Stimulated activated CD4-positive, alpha-beta T cell treated with anti-CD3 and anti-CD28 coated beads, TNF-alpha, amount 100 ng/mL, for 48 hours (primary cell): ENCODE data around the gene GRAMD4.

ENCODE experiments used
- DNase-seq, 3 donors: peaks; one replicate each; pipeline ENCODE4 v3.0.0-alpha.2; 2020; ENCODE audit warnings: low read depth in 3 of 3

Gene GRAMD4

GRCh38 chr22:46688949-46689348 lies 68.8 kb downstream of the GRAMD4 start:
- no peak for DNase-seq

GRCh38 chr22:46690146-46690545 lies 70.0 kb downstream of the GRAMD4 start:
- DNase-seq = no peak

GRCh38 chr22:46691571-46691970 lies 71.4 kb downstream of the GRAMD4 start:
- DNase-seq = no peak

GRCh38 chr22:46693634-46694415 lies 73.6 kb downstream of the GRAMD4 start:
- DNase-seq = no peak

GRCh38 chr22:46694416-46695170 lies 74.4 kb downstream of the GRAMD4 start:
- no peak for DNase-seq

GRCh38 chr22:46695346-46696228 lies 75.4 kb downstream of the GRAMD4 start:
- no peak for DNase-seq

GRCh38 chr22:46696229-46696518 lies 76.0 kb downstream of the GRAMD4 start:
- no peak for DNase-seq

- DNase-seq = no peak
Measured at GRCh38 chr22:46696614-46697013, 76.4 kb downstream of the GRAMD4 start.

GRCh38 chr22:46697811-46698515 lies 77.8 kb downstream of the GRAMD4 start:
- no peak for DNase-seq

- no peak for DNase-seq
Measured at GRCh38 chr22:46699091-46699490, 78.9 kb downstream of the GRAMD4 start.

- no peak for DNase-seq
Measured at GRCh38 chr22:46701262-46701661, 81.1 kb downstream of the GRAMD4 start.

GRCh38 chr22:46703171-46703995 lies 83.2 kb downstream of the GRAMD4 start:
- no peak for DNase-seq

- no peak for DNase-seq
Measured at GRCh38 chr22:46703996-46704370, 83.8 kb downstream of the GRAMD4 start.

- DNase-seq = no peak
Measured at GRCh38 chr22:46706060-46706459, 85.9 kb downstream of the GRAMD4 start.

- no peak for DNase-seq
Measured at GRCh38 chr22:46707305-46707704, 87.1 kb downstream of the GRAMD4 start.

- DNase-seq = no peak
Measured at GRCh38 chr22:46707827-46708570, 87.8 kb downstream of the GRAMD4 start.

GRCh38 chr22:46708766-46709330 lies 88.7 kb downstream of the GRAMD4 start:
- no peak for DNase-seq

- no peak for DNase-seq
Measured at GRCh38 chr22:46710806-46711205, 90.6 kb downstream of the GRAMD4 start.

- no peak for DNase-seq
Measured at GRCh38 chr22:46712288-46712687, 92.1 kb downstream of the GRAMD4 start.

- no peak for DNase-seq
Measured at GRCh38 chr22:46714550-46714949, 94.4 kb downstream of the GRAMD4 start.
